ENCODE measurements around the gene DBX2.
"Not testable (repeated sequence)": the region's sequence is repeated elsewhere in the genome, so short reads cannot be mapped to it uniquely, and the experiment has no call there.

DBX2 gene

DNA sequence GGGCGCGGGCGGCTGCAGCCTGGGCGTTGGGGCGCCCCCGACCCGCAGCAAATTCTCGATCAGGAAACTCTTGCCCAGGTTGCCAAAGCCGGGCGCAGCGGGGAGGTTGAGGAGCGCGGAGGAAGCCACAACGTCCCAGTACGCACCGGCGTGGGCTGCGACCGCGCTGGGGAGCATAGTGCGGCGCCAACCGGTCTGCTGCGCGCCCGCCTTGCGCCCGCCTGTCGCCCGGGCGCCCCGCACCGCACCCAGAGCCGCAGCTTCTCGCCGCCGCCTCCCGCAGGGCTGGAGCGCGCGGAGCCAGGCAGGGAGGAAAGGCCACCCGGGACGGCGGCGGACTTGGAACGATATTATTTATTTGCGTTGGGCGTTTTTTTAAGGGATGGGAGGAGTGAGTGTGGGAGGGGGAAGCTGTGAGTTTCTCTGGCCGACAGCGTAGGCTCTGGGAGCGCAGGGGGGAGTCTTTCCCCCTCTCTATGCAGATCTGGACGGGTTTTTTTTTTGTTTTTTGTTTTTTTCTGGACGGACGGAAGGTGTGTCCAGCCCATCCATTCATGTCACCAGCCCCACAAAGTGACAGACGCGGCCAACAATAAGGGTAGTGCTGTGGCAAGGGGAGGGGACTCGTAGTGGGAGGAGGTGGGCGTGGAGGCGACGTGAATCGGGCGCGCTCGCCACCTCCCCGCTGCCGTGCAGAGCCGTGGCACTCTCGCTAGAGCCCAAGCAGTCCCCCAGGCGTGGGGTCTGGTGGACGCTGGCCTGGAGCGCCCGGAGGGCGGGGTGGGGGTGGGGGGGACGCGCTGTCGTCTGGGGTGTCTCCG, at the start of gene DBX2:
Gene DBX2 (minus strand): TSS at position 349 of the 821 bp plus-strand sequence. CDS start 172 bp downstream, at position 177.
- TF ChIP-seq, protein P1, sequence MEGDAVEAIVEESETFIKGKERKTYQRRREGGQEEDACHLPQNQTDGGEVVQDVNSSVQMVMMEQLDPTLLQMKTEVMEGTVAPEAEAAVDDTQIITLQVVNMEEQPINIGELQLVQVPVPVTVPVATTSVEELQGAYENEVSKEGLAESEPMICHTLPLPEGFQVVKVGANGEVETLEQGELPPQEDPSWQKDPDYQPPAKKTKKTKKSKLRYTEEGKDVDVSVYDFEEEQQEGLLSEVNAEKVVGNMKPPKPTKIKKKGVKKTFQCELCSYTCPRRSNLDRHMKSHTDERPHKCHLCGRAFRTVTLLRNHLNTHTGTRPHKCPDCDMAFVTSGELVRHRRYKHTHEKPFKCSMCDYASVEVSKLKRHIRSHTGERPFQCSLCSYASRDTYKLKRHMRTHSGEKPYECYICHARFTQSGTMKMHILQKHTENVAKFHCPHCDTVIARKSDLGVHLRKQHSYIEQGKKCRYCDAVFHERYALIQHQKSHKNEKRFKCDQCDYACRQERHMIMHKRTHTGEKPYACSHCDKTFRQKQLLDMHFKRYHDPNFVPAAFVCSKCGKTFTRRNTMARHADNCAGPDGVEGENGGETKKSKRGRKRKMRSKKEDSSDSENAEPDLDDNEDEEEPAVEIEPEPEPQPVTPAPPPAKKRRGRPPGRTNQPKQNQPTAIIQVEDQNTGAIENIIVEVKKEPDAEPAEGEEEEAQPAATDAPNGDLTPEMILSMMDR (IDR thresholded peaks at IDR 0.05; ENCODE audit: low read depth, low read length), result no peak
- H3K4me3 ChIP-seq (ENCODE audit: low read depth, low read length), result peak within 1 kb of the TSS; percentile 45

DNA sequence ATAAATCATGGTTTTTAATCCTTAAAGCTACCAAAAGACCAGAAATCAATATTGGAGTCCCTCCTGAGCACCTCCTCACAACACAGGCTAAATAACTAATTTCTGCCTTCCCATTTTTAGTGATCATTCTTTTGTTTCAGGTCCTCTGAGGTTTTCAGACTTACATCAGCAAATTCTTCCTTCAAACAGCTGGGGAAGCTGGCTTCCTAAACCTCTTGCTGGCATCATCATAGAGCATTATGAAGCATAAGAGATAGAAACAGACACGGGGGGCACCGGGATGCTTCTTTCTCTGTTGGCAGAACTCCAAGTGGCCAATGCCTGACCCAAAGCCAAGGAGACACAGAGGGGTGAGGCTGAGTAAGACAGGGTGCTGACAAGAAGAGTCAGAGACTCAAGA, 47.9 kb upstream of the DBX2 start:
- TF ChIP-seq, protein P1 (IDR thresholded peaks at IDR 0.05; ENCODE audit: low read depth, low read length), result no peak
- no peak overlapping the region for H3K4me3 ChIP-seq (ENCODE audit: low read depth, low read length)

DNA sequence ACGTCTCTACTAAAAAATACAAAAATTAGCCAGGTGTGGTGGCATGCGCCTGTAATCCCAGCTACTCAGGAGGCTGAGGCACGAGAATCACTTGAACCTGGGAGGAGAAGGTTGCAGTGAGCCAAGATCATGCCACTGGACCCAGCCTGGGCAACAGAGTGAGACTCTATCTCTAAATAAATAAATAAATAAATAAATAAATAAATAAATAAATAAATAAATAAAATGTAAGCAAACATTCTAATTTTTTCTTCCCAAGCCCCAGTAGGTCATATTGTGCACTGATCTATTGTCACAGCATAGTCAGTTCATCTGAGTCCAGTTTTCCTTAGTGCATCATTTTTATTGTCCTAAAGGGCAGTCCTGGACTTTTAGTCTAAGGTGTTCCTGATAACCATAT, 44.5 kb upstream of the DBX2 start:
- H3K4me3 ChIP-seq (ENCODE audit: low read depth, low read length), result not testable (repeated sequence)

DNA sequence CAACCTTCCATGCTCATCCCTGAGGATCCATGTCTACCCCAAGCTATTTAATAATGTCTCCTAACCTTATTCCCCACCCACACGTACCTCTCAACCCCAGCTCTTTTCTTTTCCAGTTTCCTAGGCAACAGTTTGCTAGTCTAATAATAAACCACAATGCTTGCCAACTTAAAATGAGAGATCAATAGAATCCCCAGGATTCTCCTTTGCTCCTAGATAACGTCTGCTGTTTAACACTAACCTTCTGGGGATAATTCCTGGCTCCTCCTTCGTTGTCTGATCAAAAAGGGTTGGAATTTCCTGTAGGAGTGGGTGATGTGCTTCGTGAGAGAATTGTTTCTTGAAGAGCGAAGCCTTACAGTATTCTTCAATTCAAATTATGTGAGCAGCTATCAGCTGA, 42.2 kb upstream of the DBX2 start:
- TF ChIP-seq, protein P1 (IDR thresholded peaks at IDR 0.05; ENCODE audit: low read depth, low read length), result no peak
- no peak overlapping the region for H3K4me3 ChIP-seq (ENCODE audit: low read depth, low read length)

DNA sequence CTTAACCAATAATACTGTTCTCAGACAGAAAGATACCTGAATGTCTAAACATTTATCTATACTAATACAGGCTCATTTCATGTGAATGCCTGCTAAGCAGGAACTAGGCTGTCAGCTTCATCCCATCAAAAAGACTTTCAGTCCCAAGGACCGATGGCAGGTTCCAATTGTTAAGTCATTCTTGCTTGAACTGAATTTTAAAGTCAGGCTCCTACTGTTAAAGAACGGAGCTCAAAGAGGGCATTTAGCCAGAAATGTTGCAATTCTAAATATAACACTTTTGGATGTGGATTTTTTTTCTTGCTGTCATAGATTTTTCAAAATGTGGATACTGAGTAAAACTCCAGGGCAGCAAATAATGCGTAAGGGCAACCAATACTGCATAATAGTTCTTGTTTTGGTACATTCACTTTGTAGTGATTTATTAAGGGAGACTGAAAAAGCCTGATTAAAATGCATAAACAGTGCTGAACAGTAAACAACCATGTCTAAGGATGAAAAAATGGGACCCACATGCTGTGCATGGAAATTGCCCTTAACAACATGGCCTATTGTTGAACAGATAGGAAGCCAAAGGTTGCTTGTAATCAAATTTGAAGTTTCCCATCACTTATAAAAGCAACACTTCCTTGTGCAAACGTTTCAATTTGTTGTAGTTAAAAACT, 38.6 kb upstream of the DBX2 start:
- TF ChIP-seq, protein P1 (IDR thresholded peaks at IDR 0.05; ENCODE audit: low read depth, low read length), result no peak
- H3K4me3 ChIP-seq (ENCODE audit: low read depth, low read length), result no peak overlapping the region

DNA sequence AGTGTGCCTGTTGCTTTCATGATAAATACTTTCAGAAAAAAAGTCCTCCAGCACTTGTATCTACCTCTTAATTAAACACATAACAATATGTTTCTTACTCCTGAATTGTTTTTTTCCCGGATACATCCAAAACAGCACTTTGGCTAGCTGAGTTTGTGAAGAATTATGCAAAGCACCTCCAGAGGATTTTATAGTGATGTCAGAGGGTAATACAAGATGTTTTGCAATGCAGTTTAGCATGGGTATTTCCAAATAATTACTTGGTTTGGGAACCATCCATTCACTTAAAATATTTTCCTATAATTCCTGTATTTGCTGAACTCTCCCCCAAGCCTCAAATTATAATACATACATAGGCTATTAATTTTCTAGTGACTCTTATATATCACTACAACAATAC, 37.7 kb upstream of the DBX2 start:
- no peak overlapping the region for H3K4me3 ChIP-seq (ENCODE audit: low read depth, low read length)
- TF ChIP-seq, protein P1 (IDR thresholded peaks at IDR 0.05; ENCODE audit: low read depth, low read length), result no peak

DNA sequence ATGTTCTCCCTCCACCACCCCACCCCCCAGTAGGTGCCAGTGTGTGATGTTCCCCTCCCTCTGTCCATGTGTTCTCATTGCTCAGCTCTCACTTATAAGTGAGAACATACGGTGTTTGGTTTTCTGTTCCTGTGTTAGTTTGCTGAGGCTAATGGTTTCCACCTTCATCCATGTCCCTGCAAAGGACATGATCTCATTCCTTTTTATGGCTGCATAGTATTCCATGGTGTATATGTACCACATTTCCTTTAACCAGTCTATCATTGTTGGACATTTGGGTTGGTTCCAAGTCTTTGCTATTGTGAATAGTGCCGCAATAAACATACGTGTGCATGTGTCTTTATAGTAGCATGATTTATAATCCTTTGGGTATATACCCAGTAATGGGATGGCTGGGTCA, 33.3 kb upstream of the DBX2 start:
- not testable (repeated sequence) for H3K4me3 ChIP-seq (ENCODE audit: low read depth, low read length)

DNA sequence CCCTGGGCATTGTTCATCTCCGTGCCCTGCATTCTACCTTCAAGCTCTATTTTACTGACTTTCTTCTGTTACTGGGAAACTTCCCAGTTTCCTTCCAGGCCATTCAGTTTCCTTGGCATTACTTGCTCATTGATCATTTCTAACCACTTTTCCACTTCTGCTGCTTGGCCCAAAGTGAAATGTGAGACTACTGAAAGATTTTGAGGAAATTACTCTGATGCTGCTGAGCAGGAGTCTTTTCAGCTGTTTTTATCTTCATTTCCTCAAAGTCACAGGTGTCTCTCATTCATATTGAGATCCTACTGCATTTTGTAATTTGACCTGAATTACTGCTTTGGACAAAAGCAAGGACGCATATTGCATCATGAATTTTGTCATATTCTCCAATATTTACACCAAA, 26.4 kb upstream of the DBX2 start:
- TF ChIP-seq, protein P1 (IDR thresholded peaks at IDR 0.05; ENCODE audit: low read depth, low read length), result no peak
- H3K4me3 ChIP-seq (ENCODE audit: low read depth, low read length), result no peak overlapping the region
